IgD-negative memory B cell (primary cell): ENCODE measurements around the gene CEP131. TPM values are rescaled to one million over a fixed set of nuclear protein-coding genes. Genes with fewer than 3 reads are reported as not detected.

Experiments used
- H3K27ac Mint-ChIP-seq, 3 donors: one replicate each; pipeline ENCODE4 v1.8.0; 2020 to 2022; ENCODE audit warnings: mild to moderate bottlenecking in 3 of 3, mixed read lengths in 3 of 3, moderate library complexity in 1 of 3
- H3K27me3 Mint-ChIP-seq: one replicate; pipeline ENCODE4 v1.8.0; 2021; ENCODE audit warnings: mixed read lengths
- H3K36me3 Mint-ChIP-seq: one replicate; pipeline ENCODE4 v1.8.0; 2020; ENCODE audit warnings: mild to moderate bottlenecking, mixed read lengths
- H3K4me1 Mint-ChIP-seq, 3 donors: one replicate each; pipeline ENCODE4 v1.8.0; 2020 to 2022; ENCODE audit warnings: mixed read lengths in 3 of 3, mild to moderate bottlenecking in 1 of 3
- H3K4me3 Mint-ChIP-seq, 4 donors: one replicate each; pipeline ENCODE4 v1.8.0; 2020 to 2022; ENCODE audit warnings: mild to moderate bottlenecking in 4 of 4, mixed read lengths in 4 of 4, moderate library complexity in 3 of 4
- H3K9me3 Mint-ChIP-seq, 3 donors: one replicate each; pipeline ENCODE4 v1.8.0; 2020 to 2021; ENCODE audit warnings: mixed read lengths in 3 of 3, mild to moderate bottlenecking in 1 of 3
- polyA plus RNA-seq: library from polyadenylated mRNA; unstranded; fragments of 300-500 nt; fragmentation: Illumina TruSeq; gene quantifications from one replicate; pipeline ENCODE4 v1.2.3, GENCODE V29; 2021

Gene CEP131
- 10.8 TPM for polyA plus RNA-seq

DNA sequence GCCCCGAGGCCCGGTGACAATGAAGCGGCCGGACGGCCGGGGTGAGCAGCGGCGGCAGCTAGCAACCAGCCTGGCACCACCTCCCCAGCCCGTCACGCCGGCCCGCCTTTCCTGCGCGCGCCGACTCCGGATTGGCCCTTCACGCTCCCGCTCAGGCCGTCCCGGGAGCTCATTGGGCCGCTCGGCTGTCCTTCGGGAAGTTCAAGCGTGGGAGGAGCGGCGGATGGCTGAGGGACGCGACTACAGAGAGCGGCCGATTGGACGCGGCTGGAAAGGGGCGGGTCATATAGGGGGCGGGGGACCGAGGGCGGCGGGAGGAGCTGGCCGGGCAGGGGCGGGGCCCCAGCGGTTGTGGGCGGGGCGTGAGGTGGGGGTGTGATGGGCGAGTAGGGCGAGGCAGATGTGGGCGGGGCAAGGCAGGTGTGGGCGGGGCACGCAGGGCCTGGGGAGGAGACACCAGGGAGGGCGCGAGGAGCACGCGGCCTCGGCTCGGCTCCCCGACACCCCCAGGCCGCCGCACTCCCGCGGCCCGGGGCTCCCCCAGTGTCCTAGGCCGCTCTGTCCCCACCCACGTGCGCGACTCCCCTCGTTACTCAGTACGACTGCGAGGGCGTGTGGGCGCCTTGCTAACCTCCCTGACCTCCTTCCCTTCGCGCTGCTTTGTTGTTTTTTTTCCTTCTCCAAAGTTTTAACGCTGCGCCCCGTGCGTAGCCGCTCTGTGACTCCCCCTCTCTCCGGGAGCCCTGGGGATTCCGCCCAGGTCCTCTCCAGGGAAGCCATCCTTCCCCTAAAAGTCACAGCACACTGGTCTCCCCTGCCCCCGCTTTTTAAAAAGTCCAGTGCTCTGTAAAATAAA is at the start of gene CEP131:
Gene CEP131 (minus strand): TSS at position 60 of the 856 bp plus-strand sequence. CDS start 2,909 bp downstream, outside the sequence.
- Mint-ChIP-seq H3K4me3 (peak within 1 kb of the TSS; percentile 77 to 96 (median 92)), H3K27ac (peak within 1 kb of the TSS; percentile 76 to 94 (median 86)), H3K9me3 (no peaks in the 10 kb centered on the region), H3K27me3 (no peaks in the 10 kb centered on the region), H3K36me3 (no peaks in the 10 kb centered on the region), H3K4me1 (peaks cover 12 to 19% (median 17%) of the 10 kb centered on the region in 3 donors)

DNA sequence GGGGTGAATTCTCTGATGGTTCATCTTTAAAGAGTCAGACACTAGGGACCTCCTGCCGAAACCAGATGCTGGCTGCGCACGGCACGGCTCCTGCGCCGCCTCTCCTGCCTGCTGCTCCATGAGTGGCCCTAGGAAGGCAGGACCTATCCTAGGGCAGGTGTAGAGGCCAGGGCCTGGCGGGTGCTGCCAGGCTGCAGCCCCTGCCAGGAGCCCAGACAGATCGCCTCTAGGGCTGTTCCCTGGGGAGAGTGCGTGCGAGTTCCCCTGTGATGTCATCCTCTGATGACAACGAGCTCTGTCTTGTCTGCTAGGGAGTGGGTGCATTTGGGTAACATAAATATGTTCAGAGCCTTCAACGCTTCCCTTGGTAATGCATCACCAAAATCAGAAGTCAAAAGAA is 48.5 kb upstream of the CEP131 start:
- Mint-ChIP-seq H3K27me3 (no peaks in the 10 kb centered on the region), H3K4me1 (peaks cover 0 to 2% (median 0%) of the 10 kb centered on the region in 3 donors), H3K4me3 (no peak overlapping the region), H3K27ac (peak overlapping the region in 1 of 3 donors; percentile 25), H3K9me3 (no peaks in the 10 kb centered on the region), H3K36me3 (peaks cover 5% of the 10 kb centered on the region)

DNA sequence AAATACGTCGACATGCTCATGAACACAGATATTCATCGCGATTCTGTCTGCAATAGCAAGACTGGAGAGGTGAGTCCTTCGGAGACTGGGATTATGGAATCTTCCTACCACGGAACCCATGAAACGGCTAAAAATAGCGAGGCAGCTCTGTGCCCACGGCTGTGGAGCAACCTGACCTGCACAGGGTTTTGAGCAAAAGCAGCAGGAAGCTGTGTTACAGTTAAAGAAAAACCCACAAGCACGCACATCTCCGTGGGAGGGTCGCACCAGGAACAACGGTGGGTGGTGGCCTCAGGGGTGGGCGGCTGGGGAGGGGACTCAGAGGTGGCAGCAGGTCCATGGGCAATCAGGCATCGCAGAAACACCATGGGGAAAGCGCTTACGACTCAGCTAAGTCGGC is 47.5 kb upstream of the CEP131 start:
- H3K4me1 Mint-ChIP-seq, result peaks cover 0 to 2% (median 0%) of the 10 kb centered on the region in 3 donors
- no peak overlapping the region for H3K4me3 Mint-ChIP-seq
- no peaks in the 10 kb centered on the region for H3K9me3 Mint-ChIP-seq
- H3K27me3 Mint-ChIP-seq, result no peaks in the 10 kb centered on the region
- H3K36me3 Mint-ChIP-seq, result peaks cover 5% of the 10 kb centered on the region
- H3K27ac Mint-ChIP-seq, result no peak overlapping the region

DNA sequence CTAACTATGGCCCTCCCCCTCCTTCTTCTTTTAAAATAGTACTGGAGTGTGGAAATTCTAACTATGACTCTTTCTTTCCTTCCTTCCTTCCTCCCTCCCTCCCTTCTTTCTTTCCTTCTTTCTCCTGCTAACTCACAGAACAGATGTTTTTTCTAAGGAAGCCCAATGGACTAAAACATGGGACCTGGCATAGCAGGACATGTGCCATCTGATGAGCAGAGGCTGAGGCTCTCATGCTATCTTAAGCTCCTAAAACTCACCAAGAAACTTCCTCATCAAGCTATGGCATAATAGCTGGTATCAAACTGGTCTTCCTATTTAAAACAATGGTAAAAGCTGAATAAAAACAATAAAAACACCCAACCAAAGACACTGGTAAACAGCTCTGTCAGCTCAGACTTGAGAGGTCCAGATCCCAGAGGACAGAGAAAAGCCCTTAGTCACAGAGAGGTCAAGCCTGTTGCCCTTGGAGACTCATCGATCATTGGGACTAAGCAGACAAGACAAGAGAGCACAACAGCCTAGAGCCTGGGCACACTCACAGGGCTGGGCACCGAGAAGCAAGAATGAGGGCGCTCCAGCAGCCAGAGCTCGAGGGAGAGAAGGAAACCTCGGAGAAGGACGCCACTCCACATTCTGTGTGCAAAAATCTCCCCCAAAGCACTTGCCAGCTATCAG is 44.8 kb upstream of the CEP131 start:
- H3K27ac Mint-ChIP-seq, result peak overlapping the region in 1 of 3 donors; percentile 54
- H3K9me3 Mint-ChIP-seq, result no peaks in the 10 kb centered on the region
- peaks cover 5% of the 10 kb centered on the region for H3K36me3 Mint-ChIP-seq
- H3K4me3 Mint-ChIP-seq, result no peak overlapping the region
- H3K4me1 Mint-ChIP-seq, result peaks cover 0 to 2% (median 1%) of the 10 kb centered on the region in 3 donors
- H3K27me3 Mint-ChIP-seq, result no peaks in the 10 kb centered on the region

DNA sequence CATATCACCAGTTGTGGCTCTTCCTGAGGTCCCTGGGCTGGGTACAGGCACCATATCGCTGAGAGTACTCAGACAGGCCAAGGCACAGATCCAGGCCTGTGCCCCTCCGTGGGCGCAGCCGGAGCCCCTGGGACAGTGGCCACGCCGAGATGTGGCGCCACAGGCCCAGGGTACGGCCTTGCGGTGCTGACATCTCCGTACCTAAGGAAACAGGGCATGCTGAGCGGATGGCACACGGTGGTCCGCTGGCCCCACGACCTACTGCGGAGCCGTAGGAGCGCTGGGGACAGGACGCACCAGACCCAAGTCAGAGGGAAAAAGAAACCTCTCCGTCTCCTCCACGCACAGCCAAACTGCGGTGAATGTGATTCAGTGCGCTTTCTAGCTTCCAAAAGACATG is 42.8 kb upstream of the CEP131 start:
- H3K4me3 Mint-ChIP-seq, result no peak overlapping the region
- peaks cover 0 to 2% (median 1%) of the 10 kb centered on the region in 3 donors for H3K4me1 Mint-ChIP-seq
- H3K36me3 Mint-ChIP-seq, result peaks cover 5% of the 10 kb centered on the region
- H3K27me3 Mint-ChIP-seq, result no peaks in the 10 kb centered on the region
- no peak overlapping the region for H3K27ac Mint-ChIP-seq
- H3K9me3 Mint-ChIP-seq, result no peaks in the 10 kb centered on the region

DNA sequence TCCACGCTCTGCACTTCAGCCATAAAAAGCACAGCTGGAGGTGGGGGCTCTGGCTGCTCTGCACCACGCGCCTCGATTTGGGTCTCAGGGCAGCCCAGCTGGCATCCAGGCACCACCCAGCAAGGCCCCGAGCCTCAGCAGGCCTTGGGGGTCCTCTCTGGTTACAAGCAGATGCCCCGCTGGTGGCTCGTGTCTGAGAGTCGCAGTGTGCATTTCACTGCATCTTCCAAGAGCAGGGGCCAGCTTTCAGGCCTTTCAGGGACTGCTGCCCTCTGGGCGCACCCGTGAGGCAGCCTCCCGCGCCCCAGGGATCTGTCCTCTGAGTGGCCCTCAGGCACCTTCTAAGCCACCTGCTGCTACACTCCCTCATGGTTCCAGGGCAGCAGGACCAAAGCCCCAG is 41.9 kb upstream of the CEP131 start:
- Mint-ChIP-seq H3K9me3 (no peaks in the 10 kb centered on the region), H3K27me3 (no peaks in the 10 kb centered on the region), H3K4me3 (no peak overlapping the region), H3K27ac (no peak overlapping the region), H3K36me3 (peaks cover 5% of the 10 kb centered on the region), H3K4me1 (peaks cover 0 to 3% (median 2%) of the 10 kb centered on the region in 3 donors)

DNA sequence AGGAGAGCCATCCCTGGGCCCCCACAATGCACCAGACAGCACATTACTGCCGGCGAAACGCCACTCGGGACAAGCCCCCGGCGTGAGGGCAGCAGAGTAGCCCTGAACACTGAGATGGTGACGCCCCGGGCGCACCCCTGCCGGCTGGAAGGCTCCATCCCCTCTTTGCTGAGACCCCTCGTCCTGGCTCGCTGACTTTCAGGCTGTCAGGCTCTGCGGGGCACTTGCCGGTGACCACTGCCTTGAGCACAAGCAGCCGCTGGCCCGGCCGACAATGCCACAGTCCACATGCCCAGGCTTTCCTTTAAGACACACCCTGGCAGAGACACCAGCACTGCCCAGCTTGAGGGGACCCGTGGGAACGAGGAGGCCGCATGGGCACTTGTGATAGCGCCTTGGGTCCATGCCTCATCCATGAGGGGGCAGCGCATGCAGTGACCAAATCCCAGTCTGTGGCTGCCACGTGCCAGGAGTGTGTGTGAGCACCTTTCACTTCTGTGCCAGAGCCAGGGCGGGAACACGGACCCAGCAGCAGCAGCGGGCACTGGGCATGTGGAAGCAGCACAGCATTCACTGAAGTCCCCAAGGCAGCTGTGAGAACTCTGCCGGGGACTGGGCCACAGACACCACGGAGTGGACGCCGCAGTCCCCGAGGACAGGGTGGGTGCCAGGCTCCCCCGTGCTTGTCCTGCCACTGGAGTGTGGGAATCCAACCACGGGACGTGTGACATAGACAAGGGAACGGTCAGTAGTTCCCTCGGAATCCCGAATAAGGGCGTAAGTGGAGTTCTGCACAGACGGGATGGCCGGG is 40.8 kb upstream of the CEP131 start:
- Mint-ChIP-seq H3K27me3 (no peaks in the 10 kb centered on the region), H3K4me1 (peaks cover 0 to 6% (median 2%) of the 10 kb centered on the region in 3 donors), H3K4me3 (no peak overlapping the region), H3K27ac (no peak overlapping the region), H3K9me3 (no peaks in the 10 kb centered on the region), H3K36me3 (peaks cover 5% of the 10 kb centered on the region)

DNA sequence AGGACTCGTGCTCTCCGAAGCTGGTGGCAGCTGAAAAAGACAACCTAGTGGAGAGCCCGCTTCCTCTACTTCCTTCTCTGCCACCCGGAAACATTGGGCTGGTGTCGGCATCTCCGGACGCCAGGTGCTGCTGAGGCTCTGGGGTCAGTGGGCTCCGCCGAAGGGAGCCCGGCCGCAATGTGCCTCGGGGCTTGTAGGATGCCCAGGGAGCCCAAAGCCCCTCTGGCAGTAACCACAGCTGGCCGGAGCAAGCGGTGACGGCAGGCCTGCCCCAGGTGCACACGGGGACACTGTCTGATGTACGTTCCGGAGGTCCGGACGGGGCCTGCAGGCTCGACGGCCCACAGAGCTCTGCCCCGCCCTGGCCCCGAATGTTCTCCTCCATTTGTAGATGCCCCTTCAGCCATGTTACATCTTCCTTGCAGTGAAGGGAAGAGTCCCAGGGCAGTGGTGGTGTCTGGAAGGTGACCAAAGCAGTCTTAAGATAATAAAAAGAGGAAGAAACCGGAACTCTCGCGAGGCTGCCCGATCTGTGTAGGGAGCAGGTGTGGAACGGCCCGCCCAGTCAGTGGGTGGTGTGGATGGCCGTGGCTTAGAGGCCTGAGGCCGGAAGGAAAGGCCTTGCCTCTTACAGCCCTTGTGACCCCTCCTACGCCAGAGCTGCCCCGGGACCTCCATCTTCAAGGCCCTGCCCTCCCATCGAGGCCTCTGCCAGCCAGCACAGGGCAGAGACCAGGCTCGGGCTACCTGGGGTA is 39.0 kb upstream of the CEP131 start:
- Mint-ChIP-seq H3K4me1 (peaks cover 0 to 6% (median 0%) of the 10 kb centered on the region in 3 donors), H3K9me3 (no peaks in the 10 kb centered on the region), H3K4me3 (no peak overlapping the region), H3K27me3 (no peaks in the 10 kb centered on the region), H3K27ac (no peak overlapping the region), H3K36me3 (peaks cover under 1% of the 10 kb centered on the region)

DNA sequence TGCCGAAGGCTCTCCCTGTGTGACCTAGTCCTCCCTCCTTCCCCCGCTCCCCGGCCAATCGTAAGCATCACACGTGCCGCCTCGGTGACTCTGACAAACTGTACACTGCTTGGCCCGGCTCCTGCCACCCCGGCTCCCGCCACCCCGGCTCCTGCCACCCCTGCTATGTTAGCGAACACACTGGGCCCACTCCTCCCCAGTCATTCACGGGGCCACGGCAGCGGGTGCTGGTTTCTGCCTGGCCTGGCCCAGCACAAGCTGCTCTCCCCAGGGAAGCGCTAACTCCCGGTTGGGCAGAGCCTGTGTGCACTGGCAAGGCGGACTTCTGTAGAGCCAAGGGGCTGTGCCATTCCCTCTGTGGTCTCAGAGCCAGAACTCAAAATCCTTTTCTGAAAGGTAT is 38.3 kb upstream of the CEP131 start:
- H3K9me3 Mint-ChIP-seq, result no peaks in the 10 kb centered on the region
- H3K27ac Mint-ChIP-seq, result no peak overlapping the region
- H3K27me3 Mint-ChIP-seq, result no peaks in the 10 kb centered on the region
- H3K4me1 Mint-ChIP-seq, result peaks cover 0 to 6% (median 0%) of the 10 kb centered on the region in 3 donors
- H3K4me3 Mint-ChIP-seq, result no peak overlapping the region
- no peaks in the 10 kb centered on the region for H3K36me3 Mint-ChIP-seq

DNA sequence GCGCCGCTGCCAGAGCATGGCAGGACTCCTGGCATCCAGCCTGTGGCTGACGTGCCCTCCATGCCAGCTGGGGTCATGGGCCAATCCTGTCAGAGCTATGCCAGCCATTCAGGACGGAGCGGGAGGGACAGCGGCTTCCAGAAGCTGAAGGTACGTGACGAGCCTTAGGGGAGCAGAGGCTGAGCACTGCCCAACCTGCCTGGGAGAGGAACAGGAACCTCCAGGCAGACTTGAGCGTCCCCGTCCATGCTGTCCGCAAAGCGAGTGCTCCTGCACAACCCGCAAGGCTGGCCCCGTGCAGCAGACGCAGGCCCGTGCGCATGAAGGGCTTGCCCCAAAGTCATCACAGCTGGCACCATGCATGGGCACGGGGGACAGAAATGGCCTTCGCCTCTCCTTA is 37.9 kb upstream of the CEP131 start:
- Mint-ChIP-seq H3K9me3 (no peaks in the 10 kb centered on the region), H3K27me3 (no peaks in the 10 kb centered on the region), H3K27ac (no peak overlapping the region), H3K36me3 (no peaks in the 10 kb centered on the region), H3K4me3 (peak overlapping the region in 1 of 4 donors; percentile 17), H3K4me1 (peaks cover 0 to 6% (median 0%) of the 10 kb centered on the region in 3 donors)

DNA sequence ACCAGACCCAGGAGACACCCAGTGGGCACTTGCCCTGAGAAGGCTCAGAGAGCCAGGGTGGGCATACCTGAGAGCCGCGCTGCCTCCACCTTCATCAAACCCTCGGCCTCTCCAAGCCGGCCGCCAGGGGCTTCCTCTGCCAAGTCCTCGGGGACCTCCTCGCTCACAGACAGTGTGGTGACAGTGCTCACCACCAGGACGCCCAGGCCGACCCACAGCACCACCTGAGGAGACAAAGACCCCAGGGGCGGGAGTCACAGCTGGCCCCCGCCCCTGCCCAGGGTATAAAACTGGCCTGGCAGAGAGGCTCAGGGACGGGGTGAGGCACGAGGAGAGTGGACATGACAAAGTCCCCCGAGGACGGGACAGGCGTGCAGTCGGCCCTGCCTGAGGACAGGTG is 37.4 kb upstream of the CEP131 start:
- Mint-ChIP-seq H3K27ac (no peak overlapping the region), H3K9me3 (no peaks in the 10 kb centered on the region), H3K4me1 (peaks cover 0 to 6% (median 0%) of the 10 kb centered on the region in 3 donors), H3K27me3 (no peaks in the 10 kb centered on the region), H3K36me3 (no peaks in the 10 kb centered on the region), H3K4me3 (no peak overlapping the region)

DNA sequence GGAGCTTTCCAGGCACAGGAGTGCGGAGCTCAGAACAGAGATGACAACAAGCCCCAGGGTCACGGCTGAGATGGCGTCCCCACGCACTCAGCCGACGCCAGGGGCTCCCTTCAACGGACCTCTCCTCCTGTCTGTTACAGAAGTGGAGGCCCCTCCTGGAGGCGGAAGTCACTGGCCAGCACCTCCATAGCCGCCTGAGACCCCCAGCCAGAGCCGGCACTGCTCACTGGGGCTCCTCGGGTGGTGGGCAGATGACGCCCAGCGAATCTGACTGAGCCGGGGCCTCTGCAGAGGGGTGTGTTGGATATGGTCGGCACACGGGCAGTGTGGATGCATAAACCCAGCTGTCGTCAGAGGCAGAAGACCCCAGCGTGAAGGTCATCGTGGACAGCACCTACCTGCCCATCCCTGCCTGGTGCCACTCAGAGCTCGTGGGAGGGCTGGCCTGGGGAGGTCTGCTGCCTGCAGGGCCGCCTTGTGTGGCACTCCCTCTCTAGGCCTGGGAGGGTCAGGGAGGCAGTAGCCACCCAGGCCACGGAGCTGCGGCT is 36.4 kb upstream of the CEP131 start:
- Mint-ChIP-seq H3K27me3 (no peaks in the 10 kb centered on the region), H3K36me3 (no peaks in the 10 kb centered on the region), H3K9me3 (no peaks in the 10 kb centered on the region), H3K4me1 (peaks cover 0 to 6% (median 3%) of the 10 kb centered on the region in 3 donors), H3K27ac (peak overlapping the region in 1 of 3 donors; percentile 74), H3K4me3 (no peak overlapping the region)

DNA sequence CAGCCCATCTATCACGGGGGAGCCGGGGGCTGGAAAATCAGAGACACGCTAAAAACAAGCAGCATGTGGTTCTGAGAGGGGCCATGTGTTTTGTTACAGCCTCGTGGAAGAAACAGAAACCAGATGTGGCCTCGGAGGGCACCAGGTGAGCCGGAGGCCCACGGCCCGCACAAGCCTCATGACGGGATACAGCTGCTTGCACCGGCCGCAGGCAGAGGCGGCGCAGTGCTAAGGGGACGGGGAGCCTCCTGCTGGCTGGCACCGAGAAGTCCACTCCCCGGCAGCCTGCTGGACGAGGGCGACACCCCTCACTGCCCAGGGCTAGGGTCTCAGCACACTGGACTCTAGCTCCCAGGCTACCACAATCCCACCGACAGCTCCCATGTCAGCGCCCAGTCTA is 35.5 kb upstream of the CEP131 start:
- H3K4me1 Mint-ChIP-seq, result peaks cover 0 to 8% (median 5%) of the 10 kb centered on the region in 3 donors
- no peaks in the 10 kb centered on the region for H3K9me3 Mint-ChIP-seq
- H3K36me3 Mint-ChIP-seq, result peaks cover 1% of the 10 kb centered on the region
- no peak overlapping the region for H3K4me3 Mint-ChIP-seq
- H3K27ac Mint-ChIP-seq, result peak overlapping the region in 1 of 3 donors; percentile 74
- H3K27me3 Mint-ChIP-seq, result no peaks in the 10 kb centered on the region

DNA sequence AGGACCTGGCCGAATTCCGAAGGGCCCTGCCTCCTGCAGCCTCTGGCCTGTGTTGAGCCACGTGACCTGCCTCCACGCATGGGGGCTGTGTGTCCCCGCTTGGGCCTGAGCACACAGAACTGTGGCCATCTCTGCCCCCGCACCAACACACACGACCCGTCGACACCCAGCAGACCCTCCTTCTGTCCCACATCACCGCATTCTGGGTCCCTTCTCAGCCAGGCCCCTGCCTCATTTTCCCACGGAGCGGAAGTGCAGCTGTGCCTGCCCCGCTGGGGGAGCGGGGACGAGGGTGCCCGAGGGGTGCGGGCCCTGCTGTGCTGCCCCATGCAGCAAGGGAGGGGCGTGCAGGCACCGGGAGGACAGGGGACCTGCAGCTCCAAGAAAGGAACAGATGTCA is 34.8 kb upstream of the CEP131 start:
- no peak overlapping the region for H3K27ac Mint-ChIP-seq
- peaks cover 0 to 10% (median 8%) of the 10 kb centered on the region in 3 donors for H3K4me1 Mint-ChIP-seq
- no peaks in the 10 kb centered on the region for H3K27me3 Mint-ChIP-seq
- H3K36me3 Mint-ChIP-seq, result peaks cover 4% of the 10 kb centered on the region
- H3K9me3 Mint-ChIP-seq, result no peaks in the 10 kb centered on the region
- H3K4me3 Mint-ChIP-seq, result no peak overlapping the region
